HL-60/S4 treated with retinoic acid at 250 ng/mL for 4 days and 3 days (cell line): ENCODE measurements around the gene AKNAD1.
"Not testable (repeated sequence)": the region's sequence is repeated elsewhere in the genome, so short reads cannot be mapped to it uniquely, and the experiment has no call there.

Source experiments
- in situ Hi-C: fragments of 300-500 bp; cut with MboI; formaldehyde crosslinking; loops from 2 replicates; pipeline ENCODE4 v1.7.0; 2022; ENCODE audit warnings: low sequenced_read_pairs

AKNAD1 gene, protein sequence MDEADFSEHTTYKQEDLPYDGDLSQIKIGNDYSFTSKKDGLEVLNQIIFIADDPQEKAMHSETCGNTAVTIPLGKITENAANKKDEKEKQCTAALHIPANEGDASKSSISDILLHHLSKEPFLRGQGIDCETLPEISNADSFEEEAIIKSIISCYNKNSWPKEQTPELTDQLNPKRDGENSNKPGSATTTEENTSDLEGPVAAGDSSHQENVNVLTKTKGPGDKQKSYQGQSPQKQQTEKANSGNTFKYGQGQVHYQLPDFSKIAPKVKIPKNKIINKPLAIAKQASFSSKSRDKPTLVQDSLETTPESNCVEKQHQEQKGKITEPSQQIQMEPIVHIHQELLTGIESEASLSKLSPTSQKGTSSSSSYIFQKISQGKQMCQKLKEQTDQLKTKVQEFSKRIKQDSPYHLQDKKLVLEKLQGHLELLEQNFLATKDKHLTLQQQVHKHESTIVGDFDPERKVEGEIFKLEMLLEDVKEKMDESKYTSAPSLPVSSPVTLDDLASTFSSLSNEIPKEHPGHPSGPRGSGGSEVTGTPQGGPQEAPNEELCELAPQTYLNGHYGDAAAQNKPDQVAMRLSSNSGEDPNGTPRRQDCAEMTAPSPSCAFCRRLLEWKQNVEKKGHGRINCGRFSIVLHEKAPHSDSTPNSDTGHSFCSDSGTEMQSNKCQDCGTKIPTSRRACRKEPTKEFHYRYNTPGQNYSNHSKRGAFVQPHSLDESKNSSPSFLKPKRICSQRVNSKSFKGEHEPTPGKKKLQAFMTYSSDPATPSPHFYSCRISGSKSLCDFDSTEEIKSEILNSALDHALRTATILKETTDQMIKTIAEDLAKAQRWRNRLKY

GRCh38 chr1:108856994-108857393 is at the start of gene AKNAD1:
TSS of gene AKNAD1 (minus strand) at chr1:108857094. CDS start at chr1:108852664, 4,430 bp downstream.
- in situ Hi-C loops, result no loop called here

DNA sequence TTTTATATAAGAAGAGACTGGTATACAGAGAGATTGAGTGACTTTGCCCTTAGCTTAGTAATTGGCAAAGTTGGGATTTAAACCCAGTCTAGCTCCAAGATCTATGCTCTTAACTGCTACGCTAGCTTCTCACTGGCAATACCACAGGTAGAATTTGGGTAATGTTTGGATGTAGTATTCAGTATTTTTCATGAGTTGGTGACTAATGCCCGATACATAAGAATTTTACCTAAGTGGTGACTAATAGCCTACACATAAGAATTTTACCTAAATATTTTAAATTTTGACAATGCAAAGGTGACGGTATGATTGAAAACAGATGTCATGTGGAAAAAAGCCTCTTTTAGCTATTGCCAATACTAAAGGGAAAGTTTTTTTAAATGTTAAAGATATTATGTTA is 44.2 kb upstream of the AKNAD1 start:
- in situ Hi-C loops, result no loop called here

GRCh38 chr1:108897865-108898720 is 41.2 kb upstream of the AKNAD1 start:
- in situ Hi-C loops, result no loop called here

DNA sequence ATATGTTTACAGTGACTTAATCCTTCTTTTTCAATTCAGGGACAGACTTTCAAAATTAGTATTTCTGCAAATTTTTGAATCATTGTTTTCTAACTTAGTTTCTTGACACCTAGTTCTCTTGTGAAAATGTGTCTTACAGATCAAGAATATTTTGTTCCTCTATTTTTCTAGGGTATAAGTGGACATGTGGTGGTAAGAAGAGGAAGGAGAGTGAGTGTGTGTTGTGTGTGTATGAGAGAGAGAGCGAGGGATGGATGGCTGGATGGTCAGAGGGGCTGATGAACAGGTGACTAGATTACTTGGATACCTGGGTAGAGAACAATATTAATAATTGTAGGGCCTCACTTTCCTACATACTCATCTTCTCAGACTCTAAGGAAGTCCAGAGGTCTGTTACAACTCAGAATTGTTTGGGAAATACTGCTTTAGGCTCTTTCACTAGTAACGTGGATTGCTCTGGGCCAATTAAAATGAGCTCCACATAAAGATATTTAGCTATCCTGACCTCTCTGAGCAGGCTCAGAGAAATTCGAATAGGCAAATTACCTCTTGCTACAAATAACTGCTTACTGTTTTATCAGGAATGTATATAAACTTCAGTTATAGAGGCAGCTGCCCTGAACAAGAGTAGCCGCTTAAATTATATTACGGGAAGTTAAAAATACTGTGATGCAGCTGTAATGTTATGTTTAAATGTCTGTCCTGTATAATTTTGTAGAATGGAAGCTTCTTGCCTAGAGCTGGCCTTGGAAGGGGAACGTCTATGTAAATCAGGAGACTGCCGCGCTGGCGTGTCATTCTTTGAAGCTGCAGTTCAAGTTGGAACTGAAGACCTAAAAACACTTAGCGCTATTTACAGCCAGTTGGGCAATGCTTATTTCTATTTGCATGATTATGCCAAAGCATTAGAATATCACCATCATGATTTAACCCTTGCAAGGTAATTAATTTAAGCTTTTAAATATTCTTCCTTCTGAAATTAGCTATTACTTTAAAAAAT is 39.6 kb upstream of the AKNAD1 start:
- in situ Hi-C loops, result no loop called here

DNA sequence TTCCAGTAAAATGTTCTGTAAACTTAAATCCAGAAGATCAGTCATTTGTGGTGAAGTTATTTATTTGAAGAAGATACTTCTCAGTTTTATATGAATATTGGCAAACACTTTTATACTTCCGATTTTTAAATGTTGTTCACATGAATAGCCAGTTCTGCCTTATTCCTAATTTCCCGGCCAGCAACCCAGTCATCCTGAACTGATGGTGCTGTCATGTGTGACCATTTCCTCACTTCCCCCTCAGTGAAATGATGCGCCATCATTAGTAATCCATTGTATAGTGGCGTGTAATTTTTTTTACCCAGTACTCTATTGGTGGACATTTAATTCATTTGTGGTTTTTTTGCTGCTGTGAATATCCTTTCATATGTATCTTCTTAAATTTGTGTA is 36.2 kb upstream of the AKNAD1 start:
- in situ Hi-C loops, result no loop called here

- in situ Hi-C loops, result no loop called here
Measured at GRCh38 chr1:108892356-108893140, 35.7 kb upstream of the AKNAD1 start.

GRCh38 chr1:108889706-108890384 is 33.0 kb upstream of the AKNAD1 start:
- in situ Hi-C loops, result no loop called here

- in situ Hi-C loops, result not testable (repeated sequence)
Measured at GRCh38 chr1:108889006-108889645, 32.2 kb upstream of the AKNAD1 start.

DNA sequence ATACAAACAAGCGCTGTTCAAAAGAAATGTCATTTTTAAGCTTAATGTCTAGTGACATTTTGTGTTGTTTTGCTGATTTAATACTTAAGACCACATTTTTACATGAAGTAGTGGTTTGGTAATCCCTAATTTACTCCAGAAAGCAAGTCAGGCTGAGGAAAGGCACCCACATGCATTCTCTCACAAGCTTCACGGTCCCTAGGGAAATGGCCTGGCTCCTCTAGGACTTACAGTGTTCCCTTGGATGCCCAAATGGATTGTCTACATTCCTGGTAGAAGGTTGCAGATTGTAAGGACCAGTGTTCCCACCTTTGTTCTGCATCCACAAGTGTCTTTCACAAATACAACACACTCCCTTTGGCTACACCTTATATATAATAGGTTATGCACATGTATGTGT is 29.4 kb upstream of the AKNAD1 start:
- in situ Hi-C loops, result no loop called here

GRCh38 chr1:108884968-108885367 is 28.1 kb upstream of the AKNAD1 start:
- in situ Hi-C loops, result no loop called here

DNA sequence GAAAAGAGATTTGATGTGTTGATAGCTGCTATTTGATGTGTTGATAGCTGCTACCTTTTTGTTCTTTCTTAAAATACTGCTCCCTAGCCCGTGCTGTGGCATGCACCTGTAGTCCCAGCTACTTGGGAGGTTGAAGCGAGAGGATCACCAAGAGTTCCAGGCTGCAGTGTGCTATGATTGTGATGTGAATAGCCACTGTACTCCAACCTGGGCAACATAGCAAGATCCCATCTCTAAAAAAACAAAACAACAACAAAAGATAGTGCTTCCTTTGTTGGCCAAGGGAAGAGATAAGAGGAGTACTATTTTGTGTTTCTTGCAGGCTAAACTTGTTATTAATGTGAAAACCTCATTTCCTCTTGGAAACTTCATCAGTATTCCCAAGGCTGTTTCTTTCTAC is 25.9 kb upstream of the AKNAD1 start:
- in situ Hi-C loops, result no loop called here

- in situ Hi-C loops, result no loop called here
Measured at GRCh38 chr1:108881369-108881768, 24.5 kb upstream of the AKNAD1 start.

DNA sequence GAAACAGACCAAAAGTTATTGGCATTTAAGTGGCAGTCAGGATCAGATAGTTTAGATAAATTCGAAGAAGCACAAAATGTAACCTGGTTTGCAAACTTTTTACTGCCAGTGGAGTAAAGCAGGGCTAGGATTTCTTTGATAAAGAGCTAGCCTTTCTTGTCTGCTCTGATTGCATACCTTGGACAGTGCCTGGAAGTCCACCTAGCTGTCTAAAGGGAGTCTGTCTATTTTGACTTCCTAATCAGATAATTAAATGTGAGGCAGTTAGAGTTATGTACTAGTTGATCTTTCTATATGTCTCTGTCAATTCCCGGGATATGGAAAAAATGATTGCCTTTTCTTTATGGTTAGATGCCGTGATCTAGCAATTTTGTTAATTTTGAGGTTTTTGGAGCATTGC is 24.0 kb upstream of the AKNAD1 start:
- in situ Hi-C loops, result no loop called here

DNA sequence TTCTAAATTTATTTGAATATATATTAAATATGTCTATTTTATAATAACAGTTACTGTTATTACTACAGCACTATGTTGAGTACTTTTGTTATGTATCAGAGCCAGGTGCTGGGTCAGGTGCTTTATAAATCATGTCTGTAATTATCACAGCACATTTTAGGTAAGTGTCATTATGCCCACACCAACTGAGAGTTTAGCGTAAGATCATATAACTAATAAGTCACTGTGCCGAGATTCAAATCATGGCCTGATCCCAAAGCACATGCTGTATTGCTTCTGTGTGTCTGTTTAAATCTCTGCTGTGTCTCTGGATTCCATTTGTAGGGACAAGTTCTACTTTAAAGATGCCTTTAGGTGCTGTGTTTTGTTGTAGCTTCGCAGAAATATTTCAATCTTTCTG is 21.8 kb upstream of the AKNAD1 start:
- in situ Hi-C loops, result no loop called here

GRCh38 chr1:108878160-108878469 is 21.2 kb upstream of the AKNAD1 start:
- in situ Hi-C loops, result no loop called here

- in situ Hi-C loops, result no loop called here
Measured at GRCh38 chr1:108877348-108878159, 20.7 kb upstream of the AKNAD1 start.

GRCh38 chr1:108871050-108871724 is 14.3 kb upstream of the AKNAD1 start:
- in situ Hi-C loops, result no loop called here
